ENCODE measurements around the gene CRAT. TPM values are rescaled to one million over a fixed set of nuclear protein-coding genes. Genes with fewer than 3 reads are reported as not detected.

CRAT gene
- total and polyA plus RNA-seq, 2 donors (not counting 1 experiment from before 2014, with no cell fraction given), result 34.0 to 45.1 TPM

DNA sequence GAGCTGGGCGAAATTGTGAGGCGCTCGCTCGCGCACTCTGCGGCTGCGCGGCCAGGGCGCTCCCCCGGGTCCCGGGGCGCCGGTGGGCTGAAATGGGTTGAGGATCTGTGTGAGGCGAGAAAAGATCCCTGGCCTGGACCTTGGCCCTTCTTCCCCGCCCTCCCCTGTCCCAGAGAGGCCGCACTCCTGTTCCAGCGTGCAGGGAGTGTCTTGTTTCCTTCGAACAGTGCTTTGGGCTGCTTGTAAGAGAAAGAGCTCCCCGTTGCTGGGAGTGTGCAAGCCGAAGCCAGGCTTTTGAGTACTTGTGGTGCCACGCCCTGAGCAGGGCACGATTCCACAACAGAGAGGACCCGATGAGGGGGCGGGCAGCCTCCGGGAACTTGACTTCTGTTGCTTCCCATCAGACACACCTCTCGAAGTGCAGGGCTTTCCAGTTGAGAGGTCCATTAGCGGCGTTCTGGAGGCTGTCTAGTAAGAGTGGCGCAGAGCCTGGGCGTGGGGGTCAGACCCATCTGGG lies 29.1 kb downstream of the CRAT start:
- peak in 1 of 2 donors; percentile 21 for DNase-seq (ENCODE audit: low read depth in 2 of 2)
- Histone ChIP-seq H3K36me3 (ENCODE audit: control insufficient read depth, insufficient read depth, low read length) (no peaks in the 10 kb centered on the region), H3K4me3 (replicated peaks in 1 of 4; ENCODE audit: control extremely low read depth in 1 of 4, insufficient read depth in 1 of 4, low read depth in 3 of 4, low read length in 4 of 4) (peak overlapping the region; percentile 84 to 92 (median 84)), H3K27ac (ENCODE audit: insufficient read depth, low read length) (peak overlapping the region; percentile 65), H3K9ac (ENCODE audit: insufficient read depth, low read length) (peak overlapping the region; percentile 64), H3K79me2 (ENCODE audit: control insufficient read depth, insufficient read depth, low read length) (peaks cover 18% of the 10 kb centered on the region), H3K9me3 (ENCODE audit: control insufficient read depth, insufficient read depth, low read depth, low read length) (no peaks in the 10 kb centered on the region), H3K27me3 (ENCODE audit: control insufficient read depth, insufficient read depth, low read length) (no peaks in the 10 kb centered on the region), H4K20me1 (ENCODE audit: control insufficient read depth, extremely low read depth, insufficient read depth, low read length) (no peaks in the 10 kb centered on the region), H3K4me2 (ENCODE audit: extremely low read depth, insufficient read depth, low read length) (peak overlapping the region; percentile 97), H3K4me1 (ENCODE audit: control insufficient read depth, extremely low read depth, insufficient read depth, low read length) (peaks cover 6% of the 10 kb centered on the region), H2AFZ (ENCODE audit: low read length) (peak overlapping the region; percentile 81)
- no peak for TF ChIP-seq EZH2 (IDR thresholded peaks at IDR 0.05; ENCODE audit: low read length, missing control alignments)
- TF ChIP-seq, protein P1, sequence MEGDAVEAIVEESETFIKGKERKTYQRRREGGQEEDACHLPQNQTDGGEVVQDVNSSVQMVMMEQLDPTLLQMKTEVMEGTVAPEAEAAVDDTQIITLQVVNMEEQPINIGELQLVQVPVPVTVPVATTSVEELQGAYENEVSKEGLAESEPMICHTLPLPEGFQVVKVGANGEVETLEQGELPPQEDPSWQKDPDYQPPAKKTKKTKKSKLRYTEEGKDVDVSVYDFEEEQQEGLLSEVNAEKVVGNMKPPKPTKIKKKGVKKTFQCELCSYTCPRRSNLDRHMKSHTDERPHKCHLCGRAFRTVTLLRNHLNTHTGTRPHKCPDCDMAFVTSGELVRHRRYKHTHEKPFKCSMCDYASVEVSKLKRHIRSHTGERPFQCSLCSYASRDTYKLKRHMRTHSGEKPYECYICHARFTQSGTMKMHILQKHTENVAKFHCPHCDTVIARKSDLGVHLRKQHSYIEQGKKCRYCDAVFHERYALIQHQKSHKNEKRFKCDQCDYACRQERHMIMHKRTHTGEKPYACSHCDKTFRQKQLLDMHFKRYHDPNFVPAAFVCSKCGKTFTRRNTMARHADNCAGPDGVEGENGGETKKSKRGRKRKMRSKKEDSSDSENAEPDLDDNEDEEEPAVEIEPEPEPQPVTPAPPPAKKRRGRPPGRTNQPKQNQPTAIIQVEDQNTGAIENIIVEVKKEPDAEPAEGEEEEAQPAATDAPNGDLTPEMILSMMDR (conservative IDR thresholded peaks at IDR 0.05 in 1 of 2, IDR thresholded peaks at IDR 0.05 in 1 of 2; ENCODE audit: low read depth in 1 of 2, low read length in 2 of 2), result no peak

GRCh38 chr9:129080601-129081387 lies 29.8 kb downstream of the CRAT start, which contains the start of gene DOLPP1:
TSS of gene DOLPP1 (plus strand) at chr9:129081111. CDS start at chr9:129081132, 21 bp downstream.
- Histone ChIP-seq H3K27ac (ENCODE audit: insufficient read depth, low read length) (peak within 1 kb of the TSS; percentile 65), H3K36me3 (ENCODE audit: control insufficient read depth, insufficient read depth, low read length) (no peaks in the 10 kb centered on the region), H3K79me2 (ENCODE audit: control insufficient read depth, insufficient read depth, low read length) (peaks cover 18% of the 10 kb centered on the region)

GRCh38 chr9:129080298-129080600 lies 30.3 kb downstream of the CRAT start:
- Histone ChIP-seq H3K9ac (ENCODE audit: insufficient read depth, low read length) (no peak overlapping the region), H3K36me3 (ENCODE audit: control insufficient read depth, insufficient read depth, low read length) (no peaks in the 10 kb centered on the region), H3K4me3 (replicated peaks in 1 of 4; ENCODE audit: control extremely low read depth in 1 of 4, insufficient read depth in 1 of 4, low read depth in 3 of 4, low read length in 4 of 4) (peak overlapping the region; percentile 66 to 78 (median 68)), H3K4me2 (ENCODE audit: extremely low read depth, insufficient read depth, low read length) (peak overlapping the region; percentile 88), H3K79me2 (ENCODE audit: control insufficient read depth, insufficient read depth, low read length) (peaks cover 18% of the 10 kb centered on the region), H3K4me1 (ENCODE audit: control insufficient read depth, extremely low read depth, insufficient read depth, low read length) (peaks cover 6% of the 10 kb centered on the region), H3K27me3 (ENCODE audit: control insufficient read depth, insufficient read depth, low read length) (no peaks in the 10 kb centered on the region), H4K20me1 (ENCODE audit: control insufficient read depth, extremely low read depth, insufficient read depth, low read length) (no peaks in the 10 kb centered on the region), H2AFZ (ENCODE audit: low read length) (peak overlapping the region; percentile 93), H3K27ac (ENCODE audit: insufficient read depth, low read length) (no peak overlapping the region), H3K9me3 (ENCODE audit: control insufficient read depth, insufficient read depth, low read depth, low read length) (no peaks in the 10 kb centered on the region)
- no peak for DNase-seq (ENCODE audit: low read depth in 2 of 2)
- TF ChIP-seq, protein P1 (conservative IDR thresholded peaks at IDR 0.05 in 1 of 2, IDR thresholded peaks at IDR 0.05 in 1 of 2; ENCODE audit: low read depth in 1 of 2, low read length in 2 of 2), result no peak
- no peak for TF ChIP-seq EZH2 (IDR thresholded peaks at IDR 0.05; ENCODE audit: low read length, missing control alignments)

More at GRCh38 chr9:129080601-129081387, 29.8 kb downstream of the CRAT start, which contains the start of gene DOLPP1:
- Histone ChIP-seq H3K4me1 (ENCODE audit: control insufficient read depth, extremely low read depth, insufficient read depth, low read length) (peaks cover 6% of the 10 kb centered on the region), H3K9me3 (ENCODE audit: control insufficient read depth, insufficient read depth, low read depth, low read length) (no peaks in the 10 kb centered on the region), H3K9ac (ENCODE audit: insufficient read depth, low read length) (peak within 1 kb of the TSS; percentile 64), H3K4me3 (replicated peaks in 1 of 4; ENCODE audit: control extremely low read depth in 1 of 4, insufficient read depth in 1 of 4, low read depth in 3 of 4, low read length in 4 of 4) (peak within 1 kb of the TSS; percentile 84 to 92 (median 84)), H3K27me3 (ENCODE audit: control insufficient read depth, insufficient read depth, low read length) (no peaks in the 10 kb centered on the region), H2AFZ (ENCODE audit: low read length) (peak within 1 kb of the TSS; percentile 93), H3K4me2 (ENCODE audit: extremely low read depth, insufficient read depth, low read length) (peak within 1 kb of the TSS; percentile 97), H4K20me1 (ENCODE audit: control insufficient read depth, extremely low read depth, insufficient read depth, low read length) (no peaks in the 10 kb centered on the region)
- peak; percentile 69 for TF ChIP-seq EZH2 (IDR thresholded peaks at IDR 0.05; ENCODE audit: low read length, missing control alignments)
- TF ChIP-seq, protein P1 (conservative IDR thresholded peaks at IDR 0.05 in 1 of 2, IDR thresholded peaks at IDR 0.05 in 1 of 2; ENCODE audit: low read depth in 1 of 2, low read length in 2 of 2), result no peak
- peak; percentile 99 to 100 for DNase-seq (ENCODE audit: low read depth in 2 of 2)
